ENCODE results near the gene PGC.

PGC gene

DNA sequence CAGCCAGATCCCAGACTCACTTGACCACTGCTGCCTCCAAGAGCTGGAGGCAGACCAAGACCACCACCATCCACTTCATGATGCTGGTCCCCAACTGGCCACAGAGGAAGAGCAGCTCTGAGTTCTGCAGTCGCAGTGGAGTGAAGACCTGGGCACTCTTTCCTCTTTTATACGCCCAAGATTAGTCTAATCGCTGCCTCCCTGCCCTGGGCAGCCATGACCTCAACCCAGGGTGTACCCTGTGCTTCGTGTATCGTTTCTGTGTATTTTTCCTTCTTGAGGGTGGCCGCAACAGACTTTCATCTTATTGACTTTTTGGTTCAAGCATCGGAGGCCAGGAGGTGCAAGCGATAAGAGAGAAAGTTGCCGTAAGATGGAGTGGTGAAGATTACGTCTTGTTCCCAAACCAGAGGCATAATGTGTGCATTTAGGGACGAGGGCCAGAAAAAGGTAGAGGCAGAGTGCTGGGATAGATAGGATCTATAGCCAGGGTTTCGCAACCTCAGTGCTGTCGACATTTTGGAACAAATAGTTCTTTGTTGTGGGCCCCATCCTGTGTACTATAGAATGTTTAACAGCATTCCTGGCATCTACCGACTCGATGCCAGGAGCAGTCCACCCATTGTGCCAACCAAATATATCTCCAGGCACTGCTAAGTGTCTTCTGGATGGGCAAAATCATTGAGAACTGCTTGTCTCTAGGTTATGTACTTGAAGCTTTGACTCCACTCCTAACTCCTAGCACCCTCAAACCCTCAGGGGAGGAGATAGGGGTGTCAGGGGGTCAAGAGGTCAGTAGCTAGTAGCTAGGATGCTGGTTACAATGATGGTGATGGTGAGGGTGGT lies at the start of gene PGC:
Gene PGC (minus strand): TSS at position 142 of the 846 bp plus-strand sequence. CDS start 63 bp downstream, at position 79.
- no peak for DNase-seq

DNA sequence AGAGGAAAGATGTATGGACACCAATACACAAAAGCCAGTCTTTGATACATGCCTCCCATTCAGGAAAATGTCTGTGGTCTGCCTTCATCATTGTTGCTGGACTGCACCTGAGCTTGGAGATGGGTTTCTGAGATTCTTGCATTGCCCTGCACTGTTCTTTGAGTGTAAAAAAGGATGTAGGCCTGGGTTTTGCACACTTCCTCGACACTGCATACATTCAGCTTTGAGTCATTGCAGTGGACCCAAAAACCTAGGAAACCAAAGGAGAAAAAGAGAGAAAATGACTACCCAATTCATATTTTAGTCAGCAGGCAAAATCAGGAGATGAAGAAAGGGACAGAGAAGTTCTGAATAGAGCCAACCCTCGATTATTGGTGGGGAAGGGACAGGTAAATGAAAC lies 49.3 kb upstream of the PGC start:
- DNase-seq = no peak

DNA sequence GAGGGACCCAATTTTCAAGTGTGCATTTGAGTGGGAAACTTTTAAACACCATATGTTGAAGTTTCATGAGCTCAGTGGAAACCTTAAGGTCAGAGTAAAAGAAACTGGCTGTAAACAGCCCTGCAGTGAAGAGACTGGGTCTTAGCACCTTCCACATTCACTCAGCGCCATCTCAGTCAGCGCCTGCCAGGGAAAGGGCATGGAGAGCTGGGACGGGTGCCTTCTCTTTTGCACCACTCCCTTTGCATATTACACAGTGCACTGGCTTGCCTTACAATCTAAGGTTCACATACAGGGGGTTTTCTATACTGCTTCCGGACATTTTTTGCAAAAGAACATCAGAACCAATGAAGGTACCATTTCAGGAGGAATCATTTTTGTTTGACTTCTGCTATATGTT lies 44.8 kb upstream of the PGC start:
- no peak for DNase-seq

DNA sequence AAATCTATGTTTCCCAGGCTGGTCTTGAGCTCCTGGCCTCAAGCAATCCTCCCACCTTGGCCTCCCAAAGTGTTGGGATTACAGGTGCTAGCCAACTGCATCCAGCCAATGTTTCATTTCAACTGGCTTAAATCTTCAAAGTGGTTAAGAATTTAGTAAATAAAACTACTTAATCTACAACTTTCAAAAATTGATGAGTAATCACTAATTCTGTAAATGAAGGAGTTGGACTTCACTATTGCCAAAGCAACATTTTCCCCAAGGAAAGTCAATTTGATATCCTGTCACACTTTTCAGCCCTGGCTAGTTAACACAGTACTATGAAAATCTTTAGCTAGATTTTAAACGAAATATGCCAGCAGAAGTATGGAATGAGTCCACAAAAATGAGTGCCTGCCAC lies 44.1 kb upstream of the PGC start:
- DNase-seq = no peak

DNA sequence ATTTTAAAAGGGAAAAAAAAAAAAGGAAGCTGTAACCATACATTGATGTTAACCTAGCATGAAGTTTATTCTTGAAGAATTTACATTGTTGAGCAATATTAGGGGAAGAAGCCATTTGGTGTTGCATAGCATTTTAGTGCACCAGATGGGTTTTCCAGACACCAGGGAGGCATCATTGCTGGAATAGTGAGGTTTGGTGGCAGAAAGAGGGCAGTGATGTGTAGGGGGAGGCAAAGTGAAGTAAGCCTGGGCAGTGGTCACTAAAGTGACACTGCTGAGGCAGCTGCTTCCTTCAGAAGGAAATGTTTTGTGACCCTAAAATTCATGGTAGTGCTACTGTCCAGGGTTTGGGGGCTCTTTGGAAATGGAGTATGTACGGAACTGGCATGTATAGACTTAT lies 42.8 kb upstream of the PGC start:
- no peak for DNase-seq

DNA sequence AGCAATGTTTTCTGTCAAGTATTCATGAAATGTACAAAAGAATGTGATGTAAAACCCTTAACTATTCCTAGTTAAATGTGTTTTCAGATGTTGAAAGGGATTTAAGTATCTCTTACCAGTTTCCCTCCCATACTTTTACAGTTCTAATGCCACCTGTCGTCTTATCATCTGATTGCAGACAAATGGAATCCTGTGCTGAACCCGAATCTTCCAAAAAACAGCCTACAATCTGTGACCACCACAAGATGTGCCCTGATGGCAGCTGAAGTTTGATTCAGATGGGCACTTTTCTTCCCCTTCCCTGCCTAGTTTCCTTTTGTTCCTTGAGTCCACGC lies 42.2 kb upstream of the PGC start:
- no peak for DNase-seq

DNA sequence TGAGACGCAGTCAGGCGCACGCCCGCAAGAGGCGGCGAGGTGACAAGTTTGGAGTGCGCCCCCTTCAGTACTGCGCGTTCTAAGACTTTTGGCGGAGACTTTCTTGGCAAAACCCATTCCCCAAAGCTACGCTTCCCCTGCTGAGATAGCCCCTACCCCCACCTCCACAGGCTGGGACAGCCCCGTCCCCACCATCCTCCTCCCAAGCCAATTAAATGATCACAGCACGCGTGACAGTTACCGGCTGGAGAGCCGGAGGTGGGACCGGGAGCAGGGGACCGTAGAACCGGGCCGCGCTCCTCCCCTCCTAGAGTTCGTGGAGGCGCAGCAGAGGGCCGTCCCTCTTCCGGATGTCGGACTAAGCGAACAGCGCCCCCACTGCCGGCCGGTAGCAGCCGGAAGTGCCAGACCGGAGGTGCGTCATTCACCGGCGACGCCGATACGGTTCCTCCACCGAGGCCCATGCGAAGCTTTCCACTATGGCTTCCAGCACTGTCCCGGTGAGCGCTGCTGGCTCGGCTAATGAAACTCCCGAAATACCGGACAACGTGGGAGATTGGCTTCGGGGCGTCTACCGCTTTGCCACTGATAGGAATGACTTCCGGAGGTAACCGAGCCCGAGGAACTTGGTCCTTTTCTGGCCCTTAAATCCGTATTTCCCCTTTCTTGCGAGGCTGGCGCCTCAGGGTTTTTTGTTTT lies 40.2 kb upstream of the PGC start, which contains the start of gene TOMM6:
Gene TOMM6 (plus strand): TSS at position 476 of the 699 bp plus-strand sequence. CDS start 4 bp downstream, at position 480.
- peak; percentile 97 for DNase-seq

DNA sequence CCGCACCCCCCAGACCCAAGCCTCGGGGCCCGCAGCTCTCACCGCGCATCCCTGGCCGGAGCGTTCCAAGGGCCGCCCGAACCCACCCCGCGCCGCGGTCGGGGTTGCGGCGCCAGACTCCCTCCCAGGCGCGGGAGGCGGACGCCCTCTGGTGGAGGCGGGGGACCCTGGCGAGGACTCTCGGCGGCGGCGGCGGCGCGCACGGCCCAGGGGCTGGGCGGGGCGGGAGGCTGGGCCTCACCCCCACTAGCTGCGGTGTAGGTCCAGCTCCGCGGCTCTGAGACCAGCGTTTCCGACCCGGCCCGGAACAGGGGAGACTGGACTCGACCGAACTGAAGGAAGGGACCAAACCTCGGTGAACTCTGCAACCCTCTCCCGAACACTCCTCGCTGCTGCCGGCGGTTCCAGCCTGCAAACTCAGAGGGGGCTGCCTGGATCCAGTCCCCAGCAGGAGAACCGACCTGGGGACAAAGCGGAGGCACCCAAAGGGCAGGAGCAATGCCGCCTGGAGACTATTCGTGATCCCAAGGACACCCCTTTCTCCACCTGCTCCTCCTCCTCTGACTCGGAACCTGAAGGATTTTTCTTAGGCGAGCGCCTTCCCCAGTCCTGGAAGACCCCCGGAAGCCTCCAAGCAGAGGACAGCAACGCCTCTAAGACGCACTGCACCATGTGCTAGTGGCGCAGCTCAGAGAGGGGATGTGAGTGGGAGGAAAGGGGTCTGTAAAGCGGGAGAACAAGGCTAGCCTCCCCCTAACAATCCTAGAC lies 39.4 kb upstream of the PGC start:
- DNase-seq = peak; percentile 93

DNA sequence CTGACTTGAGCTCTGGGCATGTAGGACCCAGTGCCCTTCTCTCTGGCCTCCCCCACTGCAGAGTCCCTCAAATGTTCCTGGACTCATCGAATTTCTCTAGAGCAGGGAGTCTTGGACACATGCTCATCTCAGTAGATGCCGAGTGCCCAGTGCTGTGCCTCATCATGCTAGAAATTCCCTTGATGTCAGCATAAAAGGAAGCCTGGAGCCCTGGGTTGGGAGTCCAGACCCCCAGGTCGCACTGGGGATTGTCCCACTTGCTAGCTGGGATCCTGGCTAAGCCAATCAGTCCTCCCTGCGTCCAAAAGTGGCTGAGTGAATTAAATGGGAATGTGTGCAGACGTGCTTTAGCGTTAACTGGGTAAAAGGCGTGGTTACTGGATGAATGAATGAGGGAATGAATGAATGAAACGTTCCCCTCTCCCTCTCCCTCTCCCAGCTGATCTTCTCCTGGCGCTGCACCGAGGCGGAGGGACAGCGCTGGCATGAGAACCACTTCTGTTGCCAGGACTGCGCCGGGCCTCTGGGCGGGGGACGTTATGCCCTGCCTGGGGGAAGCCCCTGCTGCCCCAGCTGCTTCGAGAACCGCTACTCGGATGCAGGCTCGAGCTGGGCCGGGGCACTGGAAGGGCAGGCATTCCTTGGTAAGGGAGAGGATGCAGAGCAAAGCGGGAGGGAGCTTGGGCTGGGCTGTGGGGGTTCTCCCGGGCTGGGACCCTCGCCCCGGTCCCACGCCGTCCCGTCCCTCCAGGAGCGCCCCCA lies 38.7 kb upstream of the PGC start:
- peak; percentile 45 for DNase-seq

DNA sequence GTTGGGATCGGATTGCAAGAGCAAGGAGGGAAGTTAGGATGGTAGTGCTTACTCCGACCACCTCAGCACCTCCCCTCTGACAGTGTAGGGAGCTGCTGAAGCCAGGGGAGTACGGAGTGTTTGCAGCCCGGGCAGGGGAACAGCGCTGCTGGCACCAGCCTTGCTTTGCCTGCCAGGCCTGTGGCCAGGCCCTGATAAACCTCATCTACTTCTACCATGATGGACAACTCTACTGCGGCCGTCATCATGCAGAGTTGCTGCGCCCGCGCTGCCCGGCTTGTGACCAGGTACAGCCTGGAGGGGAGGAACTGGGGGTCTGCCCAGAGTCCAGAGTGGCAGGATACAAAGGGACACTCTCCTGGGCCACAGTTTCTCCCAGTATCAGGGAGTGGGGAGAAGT lies 38.1 kb upstream of the PGC start:
- no peak for DNase-seq

DNA sequence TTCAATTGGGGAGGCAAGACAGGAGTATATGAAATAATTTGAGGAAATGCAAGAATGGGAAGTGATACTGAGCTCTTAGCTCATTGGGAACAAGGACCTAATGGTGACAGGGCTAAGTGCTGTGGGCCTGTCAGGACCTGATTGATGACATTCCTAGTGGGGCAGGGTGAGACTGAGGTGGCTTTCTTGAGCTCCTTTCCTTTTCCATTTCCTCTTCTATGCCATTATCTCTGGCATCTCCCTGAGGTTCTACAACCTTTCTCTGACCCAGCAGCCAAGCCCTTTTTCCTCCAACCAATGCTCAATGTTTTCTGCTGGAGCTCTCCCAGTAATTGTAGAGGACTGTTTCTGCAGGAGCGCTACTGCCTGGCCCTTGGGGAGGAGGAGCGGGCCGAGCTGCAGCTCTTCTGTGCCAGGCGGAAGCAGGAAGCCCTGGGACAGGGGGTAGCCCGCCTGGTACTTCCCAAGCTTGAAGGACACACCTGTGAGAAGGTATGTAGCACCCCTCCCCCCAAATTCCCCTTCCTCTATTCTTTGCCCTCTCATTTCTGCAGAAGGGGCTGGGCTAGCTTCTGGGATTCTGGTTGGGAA lies 37.5 kb upstream of the PGC start:
- DNase-seq = no peak

DNA sequence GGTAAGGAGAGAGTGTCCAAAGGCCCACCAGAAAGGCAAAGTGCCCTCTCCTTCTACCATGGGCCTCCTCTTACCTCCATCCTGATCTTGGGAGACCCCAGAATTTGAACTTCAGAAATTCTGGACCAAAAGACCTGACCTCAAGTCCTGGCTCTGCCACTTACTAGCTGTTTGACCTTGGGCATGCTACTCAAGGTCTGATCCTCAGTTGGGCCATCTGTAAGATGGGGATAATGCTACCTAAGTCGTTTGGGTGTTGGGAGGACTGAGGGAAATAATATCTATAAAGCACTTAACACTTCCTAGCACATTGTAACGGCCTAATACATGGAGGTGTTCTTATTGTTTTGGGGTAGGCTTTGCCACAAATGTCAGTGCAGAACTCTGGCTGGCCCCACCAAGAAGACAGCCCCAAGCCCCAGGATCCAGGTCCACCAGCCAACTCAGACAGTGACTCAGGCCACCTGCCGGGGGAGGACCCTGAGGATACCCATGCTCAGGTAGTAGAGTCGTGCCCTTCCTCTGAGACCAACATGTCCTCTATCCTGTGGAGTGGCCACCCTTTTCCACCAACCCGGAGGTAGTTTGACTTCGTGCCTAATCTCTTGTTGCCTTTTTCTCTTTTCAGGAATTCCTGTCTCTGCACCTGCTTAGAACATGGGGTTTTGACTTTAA lies 36.0 kb upstream of the PGC start:
- no peak for DNase-seq

DNA sequence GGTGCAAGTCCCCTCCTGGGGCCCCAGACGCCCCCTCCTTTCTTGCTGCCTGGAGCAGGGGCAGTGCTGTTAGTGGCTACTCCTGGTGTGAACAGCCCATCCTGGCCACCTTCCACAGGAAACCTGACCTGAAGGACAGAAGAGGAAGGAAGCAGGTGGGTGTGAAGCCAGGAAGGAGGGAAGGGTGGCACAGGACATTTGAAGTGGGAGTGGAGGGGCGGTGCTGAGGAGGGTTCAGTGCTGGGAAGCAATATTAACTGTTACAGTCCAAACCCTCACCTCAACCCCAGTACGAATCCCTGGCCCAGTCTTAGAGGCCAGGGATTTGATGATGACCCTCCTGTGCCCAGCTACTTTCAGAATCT lies 34.2 kb upstream of the PGC start:
- peak; percentile 30 for DNase-seq

DNA sequence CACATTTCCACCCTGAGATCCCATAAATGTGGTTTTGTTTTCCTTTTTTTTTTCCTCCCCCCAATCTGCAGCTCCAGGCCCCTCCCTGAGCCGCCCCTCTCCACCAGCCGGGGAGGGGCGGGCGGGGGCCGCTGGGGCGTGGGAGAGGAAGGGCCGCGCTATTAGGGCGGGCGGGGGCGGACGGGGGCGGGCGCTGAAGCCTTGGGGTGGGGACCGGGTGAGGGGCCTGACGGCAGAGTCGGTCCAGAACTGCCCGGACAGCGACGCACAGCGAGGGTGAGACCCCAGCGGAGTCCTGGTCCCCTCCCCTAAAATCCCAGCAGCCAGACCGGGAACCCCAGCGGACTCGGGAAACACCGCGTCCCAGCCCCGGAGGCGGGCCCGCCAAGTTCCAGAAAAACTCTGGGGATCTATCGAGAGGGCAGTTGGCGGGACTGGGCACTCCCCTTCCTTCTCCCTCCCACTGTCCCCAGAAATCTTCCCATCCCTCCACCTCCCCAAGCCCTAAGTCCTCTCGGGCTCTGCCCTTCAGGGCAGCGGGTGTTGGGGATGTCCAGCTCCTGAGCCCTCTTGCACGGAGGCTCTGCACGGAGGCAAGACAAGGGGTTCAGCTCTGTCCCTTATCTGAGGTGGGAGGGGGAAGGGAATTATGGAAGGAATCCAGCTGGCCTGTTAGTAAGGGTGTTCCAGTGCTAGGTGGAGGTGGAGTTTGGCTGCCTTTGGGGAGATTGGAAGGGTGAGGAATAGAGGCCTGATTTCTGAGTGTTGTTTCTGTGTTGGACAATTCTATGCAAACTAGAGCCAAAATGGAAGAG lies 33.6 kb upstream of the PGC start, which contains the start of gene PRICKLE4:
Gene PRICKLE4 (plus strand): TSS at position 232 of the 815 bp plus-strand sequence. CDS start 2,692 bp downstream, outside the sequence.
- DNase-seq = peak; percentile 50

DNA sequence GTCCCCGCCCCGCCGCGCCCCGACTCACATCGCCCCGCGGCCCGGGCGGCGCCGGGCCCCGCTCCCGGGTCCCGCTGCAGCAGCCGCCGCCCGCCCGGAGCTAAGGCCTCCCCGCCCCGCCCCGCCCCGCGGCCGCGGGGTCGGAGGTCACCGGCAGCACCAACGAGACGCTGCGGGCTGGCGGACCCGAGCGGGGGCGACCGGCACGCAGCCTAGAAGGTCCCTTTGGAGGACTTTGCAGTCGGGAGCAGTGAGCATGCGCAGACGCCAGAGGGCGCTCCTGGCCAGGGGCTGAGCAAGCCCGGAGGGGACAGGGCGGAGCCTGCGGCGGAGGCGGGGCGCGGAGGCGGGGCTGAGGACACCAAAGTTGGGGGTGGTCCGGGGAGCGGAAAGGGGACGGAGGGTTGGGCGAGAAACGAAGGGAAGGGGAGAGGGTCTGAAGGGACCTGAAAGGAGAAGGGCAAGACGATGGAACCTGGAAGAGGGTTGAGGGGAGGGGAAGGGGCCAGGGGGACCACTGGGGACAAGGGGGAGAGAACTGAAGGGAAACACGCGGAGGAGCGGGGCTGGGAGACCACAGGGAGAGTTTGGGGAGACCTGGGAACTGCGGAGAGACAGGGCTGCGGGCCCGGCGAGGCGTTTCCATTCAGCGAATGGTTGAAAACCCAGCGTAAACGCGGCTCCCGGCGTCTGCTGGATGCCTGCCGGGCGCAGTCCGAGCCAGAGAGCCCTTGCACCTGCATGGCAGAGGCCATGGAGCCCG lies 32.8 kb upstream of the PGC start, which contains the start of gene FRS3:
Gene FRS3 (minus strand): TSS at position 113 of the 763 bp plus-strand sequence. CDS start 2,913 bp downstream, outside the sequence.
- peak; percentile 95 for DNase-seq

DNA sequence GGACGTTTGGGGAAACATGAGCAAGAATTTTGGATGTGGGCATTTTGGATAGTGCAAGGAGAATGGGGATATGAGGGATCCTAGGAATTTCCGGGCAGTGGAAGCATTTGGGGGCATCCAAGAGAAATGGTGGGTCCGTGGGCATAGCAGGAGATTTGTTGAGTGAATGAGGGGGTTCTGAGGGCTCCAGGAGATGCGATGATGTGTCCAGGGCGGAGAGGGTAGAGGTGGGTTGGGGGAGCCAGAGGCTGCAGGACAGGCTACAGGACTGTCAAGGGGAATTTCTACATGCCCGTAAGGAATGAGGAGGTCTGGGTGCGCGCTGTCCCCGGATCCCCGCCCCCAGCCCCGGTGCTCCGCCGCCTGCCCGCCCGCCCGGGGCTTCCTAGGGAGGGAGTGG lies 32.1 kb upstream of the PGC start:
- DNase-seq = no peak

DNA sequence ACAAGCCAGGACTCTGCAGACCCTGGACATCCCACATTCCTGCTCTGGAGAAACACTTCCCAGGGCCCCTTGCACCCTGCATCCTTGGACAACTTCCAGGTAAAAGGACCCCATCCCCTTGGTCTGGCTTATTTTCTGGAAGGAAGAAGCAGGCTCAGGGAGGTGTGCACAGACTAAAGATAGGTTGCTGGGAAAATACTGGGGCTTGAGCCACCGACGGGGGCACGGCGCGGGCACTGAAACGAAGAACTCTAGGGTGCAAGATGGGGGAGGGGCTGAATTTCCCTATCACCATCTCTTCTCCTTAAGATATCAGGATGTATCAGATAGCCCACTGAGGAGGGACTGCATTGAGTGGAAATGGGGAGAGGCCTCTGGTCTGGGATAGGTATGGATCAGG lies 31.7 kb upstream of the PGC start:
- DNase-seq = no peak

DNA sequence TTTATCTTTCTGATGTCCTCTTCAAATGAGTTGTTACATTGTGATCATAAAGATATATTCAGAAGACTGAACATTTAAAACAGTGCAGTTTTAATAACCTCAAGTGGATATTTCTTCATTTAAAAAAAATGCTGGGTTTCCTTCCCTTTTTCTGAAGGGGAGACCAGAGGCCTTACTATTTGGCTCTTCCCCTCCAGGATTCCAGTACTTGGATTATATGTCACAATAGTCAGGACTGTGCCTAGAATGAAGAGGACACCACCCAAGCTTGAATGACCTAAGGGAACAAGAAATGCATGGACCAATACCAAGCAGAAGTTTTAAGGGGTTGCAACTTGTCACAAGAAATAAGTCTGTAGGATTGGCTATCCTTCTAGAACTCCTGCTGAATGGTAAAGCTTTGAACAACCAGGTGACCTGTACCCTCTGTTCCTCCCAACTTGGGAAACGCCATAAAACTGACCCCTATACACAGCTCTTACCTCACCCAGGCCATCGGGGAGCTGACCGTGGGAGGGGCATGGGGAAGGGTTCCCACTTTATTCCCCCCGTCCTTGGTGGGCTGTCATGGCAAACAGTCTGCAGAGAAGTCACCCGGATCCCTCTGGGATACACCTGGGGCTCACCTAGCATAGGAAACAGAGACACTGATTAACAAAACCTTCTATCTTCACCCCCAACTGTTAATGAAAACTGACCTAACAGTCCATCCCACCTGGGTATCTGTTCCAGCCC lies 30.5 kb upstream of the PGC start:
- no peak for DNase-seq

DNA sequence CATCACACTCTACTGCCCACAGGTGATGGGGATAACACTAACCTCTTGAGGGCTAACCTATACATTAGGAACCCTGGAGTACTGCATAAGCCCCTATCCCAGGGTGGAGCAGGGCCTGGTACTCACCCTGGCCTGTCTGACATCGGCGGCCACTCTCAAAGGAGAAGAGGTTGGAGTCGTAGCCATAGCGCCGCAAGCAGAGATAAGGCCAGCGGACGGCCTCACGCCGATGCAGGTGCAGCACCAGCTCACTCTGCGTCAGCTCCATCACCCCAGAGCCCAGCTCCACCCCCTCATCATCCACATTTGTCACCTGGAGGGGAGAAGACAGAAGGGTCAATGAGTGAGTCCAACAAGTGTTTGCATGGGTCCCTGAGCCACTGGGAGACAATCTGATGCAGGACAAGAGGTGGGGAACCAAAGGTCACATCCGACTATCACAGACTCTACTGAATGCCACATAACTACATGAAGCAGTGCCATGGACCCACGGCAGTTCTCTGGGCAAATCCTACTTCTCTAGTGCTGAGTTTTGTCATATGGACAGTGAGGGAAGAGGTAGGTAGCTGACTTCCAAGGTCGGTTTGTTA lies 28.2 kb upstream of the PGC start:
- DNase-seq = no peak

Data from NCI-H69 (cell line).